HepG2 (cell line): Measurements from ENCODE around the gene ENDOG. TPM values are rescaled to one million over a fixed set of nuclear protein-coding genes. Genes with fewer than 3 reads are reported as not detected.

ENCODE experiments used
- ATAC-seq: fragments of 200-7000 bp; cut with Tn5 transposase; 3 replicates; pipeline ENCODE4 v1.9.1; 2020; ENCODE audit warnings: mild to moderate bottlenecking, moderate library complexity
- BruUV-seq: library from RNA; stranded (reverse); fragments of 400-500 nt; replicated peaks from 2 replicates; lab custom pipeline; 2021; lab: Mats Ljungman, UMichigan
- CTCF ChIA-PET: fragments of 300-600 bp; formaldehyde crosslinking; extraction: SDS; loops from one replicate; lab custom pipeline; 2021; ENCODE audit warnings: low total read pairs, inconsistent platforms, low intra/inter-chr PET ratio; lab: Yijun Ruan, JAX
- POLR2A ChIA-PET: fragments of 350-600 bp; sonication (Branson Sonifier 250); formaldehyde crosslinking; loops from one replicate; lab custom pipeline; 2020; ENCODE audit warnings: antibody characterized with exemption, inconsistent platforms; lab: Yijun Ruan, JAX
- DNase-seq: peaks from one replicate; pipeline ENCODE4 v3.0.0-alpha.2; 2015; ENCODE audit warnings: low spot score
- FAIRE-seq: peaks from 3 replicates; lab custom pipeline; 2011; peaks lifted over from hg19 to GRCh38; lab: Jason Lieb, UNC
- H2AFZ ChIP-seq: one replicate; pipeline ENCODE4 v1.6.1; 2011; ENCODE audit warnings: low read length, inconsistent platforms
- H3K27ac ChIP-seq: fragments of 300-600 bp; 3 replicates; pipeline ENCODE4 v1.8.0; 2011; ENCODE audit warnings: mixed run types, mild to moderate bottlenecking, mixed read lengths, low read length, inconsistent platforms; ENCODE audit not compliant: insufficient read depth; ENCODE audit errors: extremely low read length
- H3K27me3 ChIP-seq, 2 experiments: fragments of 200-600 bp in 1 of 2; 2 replicates in 1 of 2; 3 replicates in 1 of 2; pipeline versions ENCODE4 v1.6.0 to v1.8.0; 2011; ENCODE audit warnings: low read length in 2 of 2, mild to moderate bottlenecking in 2 of 2, moderate library complexity in 2 of 2, inconsistent platforms in 1 of 2; ENCODE audit not compliant: insufficient read depth in 2 of 2, control insufficient read depth in 1 of 2
- H3K36me3 ChIP-seq, 2 experiments: fragments of 200-600 bp in 1 of 2; replicated peaks in 1 of 2; 2 replicates in 1 of 2; 3 replicates in 1 of 2; pipeline versions ENCODE4 v1.5.1 to v1.8.0; 2011; ENCODE audit warnings: low read length in 2 of 2, inconsistent platforms in 1 of 2; ENCODE audit not compliant: insufficient read depth in 2 of 2, control insufficient read depth in 1 of 2
- H3K4me1 ChIP-seq: 2 replicates; pipeline ENCODE4 v1.5.1; 2012; ENCODE audit warnings: low read length, inconsistent platforms; ENCODE audit not compliant: insufficient read depth
- H3K4me2 ChIP-seq: 2 replicates; pipeline ENCODE4 v1.6.0; 2011; ENCODE audit warnings: low read depth, low read length, inconsistent platforms
- H3K4me3 ChIP-seq, 3 experiments: fragments of 200-600 bp in 1 of 3; sonication (generic), shearing (Covaris generic) in 1 of 3; replicated peaks in 1 of 3; 2 replicates each; pipeline ENCODE4 v1.5.1; 2011 to 2016; ENCODE audit warnings: low read length in 3 of 3, inconsistent platforms in 2 of 3, low read depth in 2 of 3, mild to moderate bottlenecking in 2 of 3, control low read depth in 1 of 3, mixed read lengths in 1 of 3; ENCODE audit not compliant: insufficient read depth in 1 of 3
- H3K79me2 ChIP-seq: one replicate; pipeline ENCODE4 v1.6.1; 2011; ENCODE audit warnings: low read length, inconsistent platforms; ENCODE audit not compliant: insufficient read depth
- H3K9ac ChIP-seq: 2 replicates; pipeline ENCODE4 v1.6.0; 2011; ENCODE audit warnings: mild to moderate bottlenecking, low read depth, low read length, inconsistent platforms; ENCODE audit not compliant: insufficient read depth
- H3K9me3 ChIP-seq: 2 replicates; pipeline ENCODE4 v1.5.1; 2012; ENCODE audit warnings: mild to moderate bottlenecking, low read length
- H4K20me1 ChIP-seq: 2 replicates; pipeline ENCODE4 v1.6.0; 2011; ENCODE audit warnings: inconsistent platforms, mild to moderate bottlenecking, low read length, moderate library complexity; ENCODE audit not compliant: insufficient read depth
- AGO1 ChIP-seq: fragments of 200-400 bp; formaldehyde crosslinking; IDR thresholded peaks from 2 replicates; pipeline ENCODE4 v1.6.1; 2017; ENCODE audit warnings: mild to moderate bottlenecking, low read depth, low read length, moderate library complexity; ENCODE audit not compliant: poor library complexity, severe bottlenecking
- ARID3A ChIP-seq: IDR thresholded peaks from 2 replicates; pipeline ENCODE4 v1.6.1; 2012; ENCODE audit warnings: low read depth, low read length, improper control_type of control experiment
- ATF4 ChIP-seq, 2 experiments: fragments of 450-650 bp in 1 of 2; sonication (generic) in 1 of 2; formaldehyde crosslinking; IDR thresholded peaks; 2 replicates each; pipeline versions ENCODE4 v1.5.0 to v1.8.0; 2020 to 2022; ENCODE audit warnings: mild to moderate bottlenecking in 1 of 2, missing genetic modification reagents in 1 of 2
- ATM ChIP-seq: fragments of 450-650 bp; IDR thresholded peaks from 2 replicates; pipeline ENCODE4 v1.7.1; 2017; ENCODE audit warnings: mild to moderate bottlenecking, borderline replicate concordance
- GATAD2A ChIP-seq: IDR thresholded peaks from 2 replicates; pipeline ENCODE4 v1.6.1; 2016
- HDAC6 ChIP-seq: fragments of 200-600 bp; sonication (generic); IDR thresholded peaks from 2 replicates; pipeline ENCODE4 v1.7.0; 2017; ENCODE audit warnings: mild to moderate bottlenecking, antibody characterized with exemption, low read length, low read depth
- HMGA1 ChIP-seq: sonication (generic); formaldehyde crosslinking; conservative IDR thresholded peaks from 2 replicates; pipeline ENCODE4 v1.4.0; 2020; ENCODE audit warnings: missing genetic modification reagents
- HNRNPL ChIP-seq: fragments of 200-400 bp; formaldehyde crosslinking; IDR thresholded peaks from 2 replicates; pipeline ENCODE4 v1.6.1; 2017; ENCODE audit warnings: mild to moderate bottlenecking, low read depth, low read length
- ISL2 ChIP-seq: sonication (generic); formaldehyde crosslinking; IDR thresholded peaks from 2 replicates; pipeline ENCODE4 v1.5.0; 2020; ENCODE audit warnings: missing genetic modification reagents
- MED13 ChIP-seq: sonication (generic); formaldehyde crosslinking; IDR thresholded peaks from 2 replicates; pipeline ENCODE4 v1.5.0; 2020; ENCODE audit warnings: missing genetic modification reagents
- MLX ChIP-seq: IDR thresholded peaks from 2 replicates; pipeline ENCODE4 v1.6.1; 2016
- REPIN1 ChIP-seq: sonication (generic); formaldehyde crosslinking; IDR thresholded peaks from 2 replicates; pipeline ENCODE4 v1.8.0; 2022; ENCODE audit warnings: missing genetic modification reagents, low read depth, mild to moderate bottlenecking, borderline replicate concordance
- SAP130 ChIP-seq: IDR thresholded peaks from 2 replicates; pipeline ENCODE4 v1.6.1; 2016; ENCODE audit warnings: low read depth
- SMAD9 ChIP-seq: sonication (generic); formaldehyde crosslinking; IDR thresholded peaks from 2 replicates; pipeline ENCODE4 v1.5.1; 2020; ENCODE audit warnings: mild to moderate bottlenecking, missing genetic modification reagents
- ZBTB1 ChIP-seq: sonication (generic); formaldehyde crosslinking; IDR thresholded peaks from 2 replicates; pipeline ENCODE4 v1.4.0; 2020; ENCODE audit warnings: missing genetic modification reagents, borderline replicate concordance
- ZHX1 ChIP-seq: sonication (generic); formaldehyde crosslinking; IDR thresholded peaks from 2 replicates; pipeline ENCODE4 v1.8.1; 2022; ENCODE audit warnings: low read depth, mild to moderate bottlenecking, missing genetic modification reagents
- ZNF136 ChIP-seq: sonication (generic); formaldehyde crosslinking; IDR thresholded peaks from 2 replicates; pipeline ENCODE4 v1.8.1; 2022; ENCODE audit warnings: low read depth, mild to moderate bottlenecking, moderate library complexity, missing genetic modification reagents
- ZNF709 ChIP-seq: sonication (generic); formaldehyde crosslinking; IDR thresholded peaks from 2 replicates; pipeline ENCODE4 v1.5.0; 2020; ENCODE audit warnings: mild to moderate bottlenecking, missing genetic modification reagents
- WGBS: methylation state at CpG from one replicate; pipeline ENCODE4 v1.1.6; 2017; ENCODE audit warnings: low lambda C conversion rate; 5-methylcytosine and 5-hydroxymethylcytosine counted together
- in situ Hi-C: cut with HindIII; loops from 2 replicates; pipeline ENCODE4 v1.10.0; 2017; ENCODE audit warnings: low pct_unique_long_range_greater_than_20kb; ENCODE audit not compliant: extremely low pct_ligation_motif_present
- intact Hi-C: fragments of 100-400 bp; cut with micrococcal nuclease; formaldehyde crosslinking; loops from one replicate; pipeline ENCODE4 v1.10.0; 2022; ENCODE audit not compliant: unreplicated experiment
- polyA plus RNA-seq, 8 experiments: library from polyadenylated mRNA; depleted of rRNA in 3 of 8; stranded (reverse) in 7 of 8; unstranded in 1 of 8; fragments of >200 nt; fragmentation: Illumina TruSeq in 4 of 8; extraction: Trizol in 4 of 8; gene quantifications; 2 replicates each; pipeline versions ENCODE4 v1.2.1 to v1.2.3, GENCODE V29; 2011 to 2016; ENCODE audit warnings: low read depth in 4 of 8, missing spikeins in 1 of 8, mixed read lengths in 1 of 8; ENCODE audit not compliant: insufficient read depth in 1 of 8
- total RNA-seq, 5 experiments: library from RNA; depleted of rRNA; stranded (reverse); fragments of >200 nt; fragmentation: Illumina TruSeq; extraction: Trizol; gene quantifications; 2 replicates each; pipeline ENCODE4 v1.2.3, GENCODE V29; 2016; ENCODE audit warnings: low read depth in 1 of 5

ENDOG gene
- total and polyA plus RNA-seq, 2 of the 13 experiments (the other 11 are each of a cell fraction or from before 2014, with no cell fraction given): 26.3 to 28.8 TPM

GRCh38 chr9:128771745-128772519 lies 46.4 kb upstream of the ENDOG start, which contains the start of gene ZER1:
TSS of gene ZER1 (minus strand) at chr9:128771927. CDS start at chr9:128755565, 16,362 bp downstream.
- POLR2A ChIA-PET: interaction anchor here (1.0 to 1.6 kb wide), 7 partner anchors 9 to 136 kb away, joined by 3 to 7 read pairs (median 3); partner anchors contain the start of genes SPOUT1 and TBC1D13
- H3K4me2 ChIP-seq: peak within 1 kb of the TSS; percentile 87
- peak within 1 kb of the TSS; percentile 79 for H3K9ac ChIP-seq
- CTCF ChIA-PET: interaction anchor here (1.6 kb wide), 1 partner anchor 39 kb away, joined by 4 read pairs; no protein-coding TSS in a partner anchor
- H3K27ac ChIP-seq: peak within 1 kb of the TSS; percentile 68
- peak within 1 kb of the TSS; percentile 60 for H2AFZ ChIP-seq
- no peaks in the 10 kb centered on the region for H3K9me3 ChIP-seq
- TSS peak; percentile 89 for BruUV-seq
- no peak for FAIRE-seq
- in situ Hi-C loops: no loop called here
- peak; percentile 95 for ATAC-seq
- no peaks in the 10 kb centered on the region; a peak in 1 of 5 replicates for H3K27me3 ChIP-seq
- peak; percentile 67 for DNase-seq
- peak within 1 kb of the TSS; percentile 80 to 99 (median 96) for H3K4me3 ChIP-seq
- H3K36me3 ChIP-seq: no peaks in the 10 kb centered on the region
- H3K4me1 ChIP-seq: peaks cover 19% of the 10 kb centered on the region
- H3K79me2 ChIP-seq: peaks cover 16% of the 10 kb centered on the region
- 37% methylated on average over 14 of the region's 72 CpGs for WGBS
- no peaks in the 10 kb centered on the region for H4K20me1 ChIP-seq
- intact Hi-C loops: loop anchor here (1.0 to 2.0 kb wide), 2 partner anchors 15 to 39 kb away; partner anchors contain the start of gene TBC1D13
- TF ChIP-seq ZBTB1: no peak
- TF ChIP-seq ARID3A: no peak
- TF ChIP-seq AGO1: no peak
- no peak for TF ChIP-seq MED13
- TF ChIP-seq ATF4 (CRISPR knock-in tag; IDR thresholded peaks at IDR 0.05): no peak; a peak in 1 of 4 replicates
- TF ChIP-seq ZNF136 (CRISPR knock-in tag): peak; percentile 80; the same call in 1 of the 2 replicates
- TF ChIP-seq ZNF709 (CRISPR knock-in tag): 0 out of 2 replicates have a peak, but pooled peaks have one; percentile 52
- TF ChIP-seq HDAC6: no peak
- TF ChIP-seq REPIN1 (CRISPR knock-in tag): peak; percentile 69
- TF ChIP-seq ATM: no peak
- TF ChIP-seq SAP130 (CRISPR knock-in tag): peak; percentile 92
- peak; percentile 81 for TF ChIP-seq ISL2 (CRISPR knock-in tag)
- 0 out of 2 replicates have a peak, but pooled peaks have one; percentile 32 for TF ChIP-seq MLX (CRISPR knock-in tag)
- peak; percentile 39; the same call in 1 of the 2 replicates for TF ChIP-seq ZHX1 (CRISPR knock-in tag)
- TF ChIP-seq SMAD9 (CRISPR knock-in tag): no peak
- TF ChIP-seq GATAD2A: no peak
- no peak for TF ChIP-seq HNRNPL
- no peak for TF ChIP-seq HMGA1 (CRISPR knock-in tag)
